Measurements from ENCODE around the gene BIN1.

BIN1 gene

GRCh38 chr2:127091148-127091547, 15.8 kb downstream of the BIN1 start:
- in situ Hi-C loops (cut with MboI; ENCODE audit: low sequenced_read_pairs): no loop called here

- in situ Hi-C loops (cut with MboI; ENCODE audit: low sequenced_read_pairs): no loop called here
These were observed 16.5 kb downstream of the BIN1 start for GRCh38 chr2:127090281-127091120.

- in situ Hi-C loops (cut with MboI; ENCODE audit: low sequenced_read_pairs): no loop called here
These were observed 17.3 kb downstream of the BIN1 start for GRCh38 chr2:127089478-127090235.

GRCh38 chr2:127088706-127089105, 18.2 kb downstream of the BIN1 start:
- in situ Hi-C loops (cut with MboI; ENCODE audit: low sequenced_read_pairs): no loop called here

GRCh38 chr2:127087791-127088495, 19.0 kb downstream of the BIN1 start:
- in situ Hi-C loops (cut with MboI; ENCODE audit: low sequenced_read_pairs): no loop called here

- in situ Hi-C loops (cut with MboI; ENCODE audit: low sequenced_read_pairs): no loop called here
These were observed 19.8 kb downstream of the BIN1 start for GRCh38 chr2:127086990-127087790.

- in situ Hi-C loops (cut with MboI; ENCODE audit: low sequenced_read_pairs): no loop called here
These were observed 21.7 kb downstream of the BIN1 start for GRCh38 chr2:127085317-127085681.

GRCh38 chr2:127084611-127085316, 22.2 kb downstream of the BIN1 start:
- in situ Hi-C loops (cut with MboI; ENCODE audit: low sequenced_read_pairs): no loop called here

- in situ Hi-C loops (cut with MboI; ENCODE audit: low sequenced_read_pairs): no loop called here
These were observed 23.0 kb downstream of the BIN1 start for GRCh38 chr2:127083819-127084503.

GRCh38 chr2:127082974-127083373, 24.0 kb downstream of the BIN1 start:
- in situ Hi-C loops (cut with MboI; ENCODE audit: low sequenced_read_pairs): no loop called here

- in situ Hi-C loops (cut with MboI; ENCODE audit: low sequenced_read_pairs): no loop called here
These were observed 24.9 kb downstream of the BIN1 start for GRCh38 chr2:127081826-127082633.

GRCh38 chr2:127080938-127081755, 25.8 kb downstream of the BIN1 start:
- in situ Hi-C loops (cut with MboI; ENCODE audit: low sequenced_read_pairs): no loop called here

- in situ Hi-C loops (cut with MboI; ENCODE audit: low sequenced_read_pairs): no loop called here
These were observed 26.6 kb downstream of the BIN1 start for GRCh38 chr2:127080226-127080937.

GRCh38 chr2:127079358-127079920, 27.5 kb downstream of the BIN1 start:
- in situ Hi-C loops (cut with MboI; ENCODE audit: low sequenced_read_pairs): no loop called here

GRCh38 chr2:127078666-127079270, 28.2 kb downstream of the BIN1 start:
- in situ Hi-C loops (cut with MboI; ENCODE audit: low sequenced_read_pairs): no loop called here

GRCh38 chr2:127078028-127078427, 28.9 kb downstream of the BIN1 start:
- in situ Hi-C loops (cut with MboI; ENCODE audit: low sequenced_read_pairs): no loop called here

- in situ Hi-C loops (cut with MboI; ENCODE audit: low sequenced_read_pairs): no loop called here
These were observed 30.0 kb downstream of the BIN1 start for GRCh38 chr2:127076924-127077323.

Data from HL-60/S4 treated with retinoic acid at 250 ng/mL for 4 days and 3 days (cell line).